HPDE6-E6E7 (cell line): ENCODE measurements around the gene MICAL2.

Experiments
- DNase-seq: peaks from one replicate; pipeline ENCODE4 v3.0.0; 2011; ENCODE audit warnings: missing footprints; ENCODE audit errors: extremely low spot score

MICAL2 gene

DNA sequence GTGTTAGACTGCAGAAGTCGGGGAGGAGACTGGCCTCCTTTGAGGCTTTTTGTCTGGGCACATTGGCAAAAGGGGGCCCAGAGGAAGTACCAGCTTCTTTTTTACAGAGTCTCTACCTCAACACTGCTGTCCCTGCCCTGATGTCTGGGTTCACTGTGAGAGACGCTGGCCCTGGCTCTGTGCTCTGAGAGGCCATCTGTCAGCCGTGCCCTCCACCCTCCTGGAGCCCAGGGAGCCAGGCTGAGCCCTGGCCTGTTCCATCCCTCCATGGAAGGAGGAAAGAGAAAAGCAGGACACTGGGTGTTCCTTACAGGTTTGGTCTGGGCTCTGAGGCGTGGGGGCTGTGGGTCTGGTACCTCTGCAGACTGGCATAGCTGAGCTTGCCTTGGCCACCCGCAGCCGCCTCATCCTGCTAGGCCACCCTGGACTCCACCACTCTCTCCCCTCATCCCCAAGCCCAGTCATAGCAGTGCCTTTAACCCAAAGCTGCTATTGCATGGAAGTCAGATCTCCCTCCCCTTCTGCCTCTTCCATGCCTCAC is 161.5 kb downstream of the MICAL2 start:
- no peak for DNase-seq

DNA sequence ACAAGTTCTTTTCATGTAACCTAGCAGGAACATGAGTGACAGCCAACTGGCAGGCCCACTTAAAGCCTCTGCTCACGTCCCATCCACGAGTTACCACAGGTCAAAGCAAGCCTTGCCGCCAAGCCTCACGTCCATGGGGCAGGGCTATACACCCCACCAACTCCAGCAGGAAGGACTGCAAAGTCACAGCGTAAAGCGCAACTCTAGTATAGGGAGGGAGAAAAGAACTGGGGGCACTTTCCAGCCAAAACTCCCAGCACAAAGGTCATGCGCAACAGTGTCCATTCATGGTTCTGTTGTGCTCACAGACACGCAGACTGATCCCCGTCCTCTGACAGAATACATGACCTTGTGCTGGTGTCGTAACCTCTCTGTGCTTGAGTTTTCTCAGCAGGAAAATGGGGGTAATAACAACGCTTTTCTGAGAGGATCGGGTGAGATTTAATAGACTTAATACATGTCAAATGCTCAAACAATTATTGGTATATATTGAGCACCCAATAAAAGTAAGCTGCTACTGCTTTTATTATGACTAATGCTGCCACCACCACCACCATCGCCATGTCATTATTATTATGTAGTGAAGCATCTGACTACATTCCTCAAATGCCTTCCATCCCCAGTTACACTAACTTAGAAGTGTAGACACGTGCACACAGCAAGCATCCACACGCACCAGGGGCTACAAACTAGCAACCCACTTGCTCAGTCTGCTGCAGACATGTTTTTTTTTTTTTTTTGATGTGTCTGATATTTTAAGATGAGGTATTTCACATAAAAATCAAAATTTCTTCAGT is 162.6 kb downstream of the MICAL2 start:
- DNase-seq = no peak

GRCh38 chr11:12273618-12273995 is 163.2 kb downstream of the MICAL2 start:
- DNase-seq = no peak

GRCh38 chr11:12274056-12274455 is 163.7 kb downstream of the MICAL2 start:
- DNase-seq = no peak

DNA sequence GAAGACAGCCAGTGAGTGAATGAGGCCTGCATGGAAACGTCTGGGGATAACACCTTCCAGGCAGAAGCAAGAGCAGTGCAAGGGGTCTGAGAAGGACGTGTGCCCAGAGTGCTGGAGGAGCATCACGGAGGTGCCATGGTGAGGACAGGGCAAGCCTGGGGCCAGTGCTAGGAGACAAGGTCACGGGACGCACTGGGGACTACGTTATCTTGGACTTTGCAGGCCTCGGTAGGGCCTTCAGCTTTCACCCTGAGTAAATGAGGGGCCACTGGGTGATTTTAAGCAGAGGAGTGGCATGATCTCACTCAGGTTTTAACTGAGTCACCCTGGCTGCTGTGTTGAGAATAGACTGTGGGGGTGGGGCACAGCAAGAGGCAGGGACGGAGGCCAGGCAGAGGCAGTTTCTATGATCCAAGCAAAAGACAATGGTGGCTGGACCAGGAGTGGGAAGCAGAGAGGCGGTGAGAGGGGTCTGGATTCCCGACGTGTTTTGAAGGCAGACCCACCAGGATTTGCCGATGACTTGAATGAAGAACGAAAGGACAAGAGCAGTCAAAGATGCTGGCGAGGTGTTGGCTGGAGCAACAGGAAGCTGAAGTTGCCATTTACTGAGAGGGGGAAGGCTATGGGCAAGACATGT is 164.3 kb downstream of the MICAL2 start:
- no peak for DNase-seq

GRCh38 chr11:12275818-12276217 is 165.4 kb downstream of the MICAL2 start:
- DNase-seq = no peak

GRCh38 chr11:12276356-12276755 is 166.0 kb downstream of the MICAL2 start:
- DNase-seq = no peak

DNA sequence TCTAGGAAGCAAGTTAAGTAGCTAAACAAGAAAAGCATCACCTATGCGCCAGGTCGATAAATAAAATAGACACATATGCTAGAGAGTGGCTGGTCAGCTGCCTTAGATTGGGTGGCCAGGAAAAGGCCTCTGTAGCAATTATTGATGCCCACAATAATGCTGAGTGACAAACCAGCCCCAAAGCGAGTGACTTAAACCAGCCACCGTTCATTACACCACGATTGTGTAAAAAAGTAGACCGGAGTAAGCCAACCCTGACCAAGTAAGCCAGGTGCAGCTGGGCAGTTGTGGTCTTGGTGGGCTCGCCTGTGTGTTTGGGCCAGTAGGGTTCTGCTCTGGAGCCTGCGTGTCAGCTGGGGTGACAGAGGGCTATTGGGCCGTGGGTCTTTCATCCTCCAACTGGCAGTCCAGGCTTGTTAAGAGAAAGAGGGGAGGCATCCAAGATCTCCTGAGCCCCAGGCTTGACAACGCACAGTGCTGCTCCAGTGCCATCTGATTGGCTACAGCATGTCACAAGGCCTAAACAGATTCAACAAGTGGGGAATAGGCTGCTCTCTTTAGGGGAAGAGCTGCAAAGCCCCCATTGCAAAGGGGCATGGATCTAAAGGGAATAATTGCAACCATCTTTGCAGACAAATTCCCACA is 166.6 kb downstream of the MICAL2 start:
- no peak for DNase-seq

DNA sequence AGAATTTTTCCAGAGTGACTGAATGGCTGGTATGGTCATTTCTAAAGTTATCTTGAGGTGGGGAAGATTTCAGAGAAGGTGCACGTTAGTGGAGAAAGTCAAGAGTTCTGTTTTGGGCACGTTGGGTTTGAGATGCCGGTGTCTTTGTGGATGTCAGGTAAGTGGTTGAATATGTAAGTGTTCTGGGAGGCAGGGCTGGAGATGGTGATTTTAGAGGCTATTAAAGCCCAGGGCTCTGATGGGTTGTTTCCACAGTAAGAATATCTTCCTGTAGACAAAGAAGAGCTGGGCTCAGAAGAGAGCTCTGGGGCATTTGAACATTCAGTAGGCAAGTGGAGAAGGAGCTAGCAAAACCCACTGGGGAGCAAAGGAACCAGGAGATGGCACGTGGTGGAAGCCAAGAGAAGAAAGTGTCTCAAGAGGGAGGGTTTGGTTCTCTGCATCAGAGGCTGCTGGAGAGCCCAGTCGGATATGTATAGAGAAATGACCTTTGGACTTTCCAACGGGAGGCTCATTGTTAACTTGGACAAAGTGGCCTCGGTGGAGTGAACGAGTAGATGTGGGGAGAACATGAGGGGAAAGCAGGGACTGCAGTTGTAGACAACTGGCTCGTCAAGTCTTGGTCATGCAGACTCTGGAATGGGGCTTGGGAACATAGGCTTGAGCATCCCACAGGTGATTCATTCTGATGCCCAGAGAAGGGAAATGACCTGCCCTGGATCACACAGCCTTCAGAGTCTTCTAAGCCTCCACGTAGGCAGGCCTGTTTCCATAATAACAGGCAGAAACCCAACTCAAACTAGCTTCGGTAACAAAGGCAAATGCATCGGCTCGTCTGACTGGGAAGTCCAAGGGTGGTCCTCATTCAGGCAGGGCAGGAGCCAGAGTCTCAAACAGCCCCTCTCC is 168.6 kb downstream of the MICAL2 start:
- no peak for DNase-seq

- no peak for DNase-seq
Measured at GRCh38 chr11:12279672-12280108, 169.3 kb downstream of the MICAL2 start.

DNA sequence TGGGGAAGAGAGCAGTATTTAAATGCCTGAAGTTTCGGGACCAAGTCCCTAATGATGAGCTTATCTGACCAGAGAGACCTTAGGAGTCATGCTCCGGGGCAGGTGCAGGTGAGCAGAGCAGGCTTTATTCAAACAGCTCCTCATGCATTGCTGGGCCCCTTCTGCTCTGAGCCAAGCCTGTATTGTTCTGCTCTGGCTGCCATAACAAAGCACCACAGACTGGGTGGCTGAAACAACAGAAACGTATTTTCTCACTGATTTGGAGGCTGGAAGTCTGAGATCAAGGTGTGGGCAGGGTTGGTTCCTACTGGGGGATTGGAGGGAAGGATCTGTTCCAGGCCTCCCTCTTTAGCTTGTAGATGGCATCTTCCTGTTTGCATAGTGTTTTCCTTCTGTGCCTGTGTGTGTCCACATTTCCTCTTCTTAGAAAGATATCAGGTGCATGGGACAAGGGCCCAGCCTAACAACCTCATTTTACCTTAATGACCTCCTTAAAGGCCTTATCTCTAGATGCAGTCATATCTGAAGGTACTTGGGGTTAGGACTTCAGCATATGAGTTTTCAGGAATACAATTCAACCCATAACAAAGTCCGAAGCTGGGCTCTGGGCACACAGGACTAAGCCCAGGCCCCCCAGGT is 169.9 kb downstream of the MICAL2 start:
- DNase-seq = no peak

DNA sequence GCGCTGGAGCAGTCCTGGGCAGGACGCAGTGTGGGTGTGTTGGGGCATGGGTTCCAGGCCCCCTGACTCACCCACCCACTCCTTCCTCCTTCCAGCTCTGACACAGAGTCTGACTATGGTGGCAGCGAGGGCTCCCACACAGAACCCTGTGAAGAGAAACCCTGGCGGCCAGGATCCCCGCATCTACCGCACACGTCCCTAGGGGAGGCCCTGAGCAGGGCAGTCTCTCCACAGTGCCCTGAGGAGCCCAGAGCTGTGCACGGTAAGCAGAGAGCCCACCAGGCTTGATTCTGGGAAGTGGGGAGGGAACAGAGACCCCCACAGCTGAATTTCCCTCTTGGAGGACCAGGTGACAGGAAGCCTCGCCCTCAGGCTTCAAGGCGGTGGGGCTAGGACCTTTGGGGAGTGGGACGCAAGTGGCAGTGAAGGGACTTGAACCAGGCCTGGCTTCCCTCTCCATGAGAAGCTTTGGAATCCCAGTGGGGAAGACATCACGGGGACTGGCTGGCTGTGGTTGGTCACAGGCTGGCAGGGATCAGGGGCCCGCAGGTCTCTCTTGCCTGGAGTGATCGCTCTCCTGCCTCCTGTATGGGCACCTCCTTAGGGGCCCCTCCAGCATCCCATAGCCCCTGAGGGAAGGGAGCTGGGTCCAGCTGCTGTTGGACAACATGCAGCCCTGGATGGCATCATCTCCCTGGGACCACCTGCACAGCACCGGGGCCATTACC is 170.6 kb downstream of the MICAL2 start:
- no peak for DNase-seq

GRCh38 chr11:12281571-12282478 is 171.4 kb downstream of the MICAL2 start:
- peak; percentile 79 for DNase-seq

GRCh38 chr11:12282676-12283075 is 172.3 kb downstream of the MICAL2 start:
- DNase-seq = no peak

DNA sequence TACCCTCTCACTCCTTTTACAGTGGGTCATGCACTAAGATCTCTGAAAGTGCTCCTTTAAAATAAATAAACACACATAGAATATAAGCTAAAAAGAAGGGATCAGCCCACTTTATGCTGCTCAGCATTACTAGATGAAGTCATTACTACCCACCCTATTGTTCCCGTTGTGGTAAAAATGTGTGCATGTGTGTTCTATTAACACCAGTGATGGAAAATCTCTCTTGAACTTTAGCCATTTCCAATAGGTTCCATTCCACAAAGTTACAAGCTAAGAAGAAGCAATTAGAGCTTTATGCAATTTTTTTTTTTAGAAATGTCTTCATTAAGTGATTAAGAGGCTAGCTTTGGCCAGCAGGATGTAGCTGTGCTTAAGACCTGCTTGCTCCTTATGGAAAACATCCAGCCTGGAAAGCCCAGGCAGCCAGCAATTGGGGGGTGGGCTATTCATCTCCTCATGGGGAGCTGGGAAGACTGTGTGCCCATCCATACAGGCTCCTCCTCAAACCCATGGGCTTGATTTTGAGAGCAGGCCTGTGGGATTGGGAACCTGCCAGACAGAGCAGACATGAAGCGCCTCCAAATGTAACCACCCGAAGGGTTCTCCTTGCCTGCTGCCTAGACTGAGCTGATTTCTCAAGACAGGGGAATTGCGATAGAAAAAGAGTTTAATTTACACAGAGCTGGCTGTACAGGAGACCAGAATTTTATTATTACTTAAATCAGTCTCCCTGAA is 174.1 kb downstream of the MICAL2 start:
- DNase-seq = no peak

- DNase-seq = no peak
Measured at GRCh38 chr11:12285106-12285505, 174.7 kb downstream of the MICAL2 start.

DNA sequence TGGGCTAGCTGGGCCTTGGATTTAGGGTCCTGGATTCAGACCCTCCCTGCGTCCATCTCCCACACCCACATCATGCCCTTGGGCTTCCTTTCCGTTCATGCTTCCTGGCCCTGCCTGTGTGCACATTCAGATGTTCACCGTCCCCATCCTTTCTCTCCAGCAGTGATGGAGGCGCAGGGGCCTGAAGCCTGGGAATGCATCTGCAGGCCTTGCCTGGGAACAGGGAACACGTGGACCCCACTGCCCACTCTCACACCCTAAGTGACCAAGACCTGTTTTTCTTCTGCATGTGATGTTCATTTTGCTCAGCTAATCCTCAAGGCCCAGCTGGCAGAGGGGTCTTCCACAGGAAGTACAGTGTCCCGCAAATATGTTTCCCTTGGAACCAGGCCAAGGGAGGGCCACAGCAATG is 175.4 kb downstream of the MICAL2 start:
- no peak for DNase-seq

GRCh38 chr11:12286606-12287005 is 176.2 kb downstream of the MICAL2 start:
- DNase-seq = no peak

GRCh38 chr11:12287009-12287373 is 176.6 kb downstream of the MICAL2 start:
- DNase-seq = peak; percentile 67
